IPS DF 19.7 (cell line): ENCODE data around the gene STARD9.
"Not testable (repeated sequence)": the region's sequence is repeated elsewhere in the genome, so short reads cannot be mapped to it uniquely, and the experiment has no call there.

ENCODE experiments used
- DNase-seq: peaks from one replicate; pipeline ENCODE4 v3.0.0-alpha.2; 2013; ENCODE audit warnings: low read depth, low spot score

STARD9 gene

DNA sequence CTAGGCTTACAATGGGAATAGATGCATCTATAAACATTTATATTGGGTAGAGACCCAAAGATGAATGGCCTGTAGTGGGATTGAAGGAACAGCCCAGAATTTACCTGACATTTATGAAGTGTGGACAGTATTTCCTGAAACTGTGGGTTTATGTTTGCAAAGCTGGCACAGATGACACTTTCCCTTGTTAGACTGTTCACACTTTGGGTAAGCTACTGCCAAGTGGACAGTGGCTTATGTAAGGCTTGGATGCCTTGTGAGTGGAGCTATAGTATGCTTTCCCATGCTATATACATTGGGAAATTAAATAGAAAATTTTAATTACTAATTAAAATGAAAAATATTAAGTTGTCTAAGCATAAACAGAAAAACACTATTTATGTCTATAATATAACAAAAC lies 48.5 kb downstream of the STARD9 start:
- no peak for DNase-seq

DNA sequence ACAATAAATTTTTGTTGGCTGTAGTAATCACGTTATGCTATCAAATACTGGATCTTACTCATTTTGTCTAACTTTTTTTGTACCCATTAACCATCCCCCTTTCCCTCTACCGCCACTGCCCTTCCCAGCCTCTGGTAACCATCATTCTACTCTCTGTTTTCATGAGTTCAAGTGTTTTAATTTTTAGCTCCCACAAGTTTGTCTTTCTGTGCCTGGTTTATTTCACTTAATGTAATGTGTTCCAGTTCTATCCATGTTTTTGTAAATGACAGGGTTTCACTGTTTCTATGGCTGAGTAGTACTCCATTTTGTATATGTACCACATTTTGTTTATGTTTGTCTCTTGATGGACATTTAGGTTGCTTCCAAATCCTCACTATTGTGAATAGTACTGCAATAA lies 52.1 kb downstream of the STARD9 start:
- no peak for DNase-seq

DNA sequence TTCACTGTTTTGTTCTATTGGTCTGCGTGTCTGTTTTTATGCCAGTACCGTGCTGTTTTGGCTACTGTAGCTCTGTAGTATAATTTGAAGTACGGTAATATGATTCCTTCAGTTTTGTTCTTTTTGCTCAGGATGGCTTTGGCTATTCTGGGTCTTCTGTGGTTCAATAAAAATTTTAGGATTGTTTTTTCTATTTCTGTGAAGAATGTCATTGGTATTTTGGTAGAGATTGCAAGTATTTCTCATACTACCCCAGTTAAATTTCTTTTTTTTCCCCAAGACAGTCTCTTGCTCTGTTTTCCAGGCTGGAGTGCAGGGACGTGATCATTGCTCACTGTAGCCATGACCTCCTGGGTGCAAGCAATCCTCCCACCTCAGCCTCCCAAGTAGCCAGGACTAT lies 53.4 kb downstream of the STARD9 start:
- no peak for DNase-seq

DNA sequence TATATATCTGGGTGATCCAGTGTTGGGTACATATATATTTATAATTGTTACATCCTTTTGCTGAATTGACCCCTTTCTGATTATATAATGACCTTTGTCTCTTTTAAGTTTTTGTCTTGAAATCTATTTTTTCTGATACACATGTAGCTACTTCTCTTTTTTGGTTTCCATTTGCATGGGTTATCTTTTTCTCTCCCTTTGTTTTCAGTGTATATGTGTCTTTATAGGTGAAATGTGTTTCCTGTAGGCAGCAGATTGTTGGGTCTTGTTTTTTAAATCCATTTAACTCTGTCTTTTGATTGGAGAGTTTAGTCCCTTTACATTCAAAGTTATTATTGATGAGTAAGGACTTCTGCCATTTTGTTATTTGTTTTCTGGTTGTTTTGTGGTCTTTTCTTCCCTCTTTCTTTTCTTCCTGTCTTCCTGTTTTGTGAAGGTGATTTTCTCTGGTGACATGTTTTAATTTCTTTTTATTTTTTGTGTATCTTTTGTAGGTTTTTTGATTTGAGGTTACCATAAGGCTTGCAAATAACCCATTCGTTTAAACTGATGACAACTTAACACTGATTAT lies 56.8 kb downstream of the STARD9 start:
- DNase-seq: no peak

DNA sequence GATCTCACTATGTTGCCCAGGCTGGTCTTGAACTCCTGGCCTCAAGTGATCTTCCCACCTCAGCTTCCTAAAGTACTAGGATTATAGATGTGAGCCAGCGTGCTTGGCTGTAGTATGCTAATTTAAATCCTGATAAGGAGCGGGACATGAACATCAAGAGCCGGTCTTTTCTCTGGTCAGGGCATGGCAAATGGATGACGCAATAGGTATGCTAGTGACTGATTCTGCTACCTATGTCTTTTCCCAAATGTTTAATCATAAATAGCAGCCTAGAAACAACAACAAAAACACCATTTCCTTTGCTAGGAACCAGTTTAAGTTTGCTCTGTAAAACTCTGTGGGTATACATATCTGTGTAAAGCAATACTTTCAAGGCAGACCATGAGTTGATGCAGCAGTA lies 64.7 kb downstream of the STARD9 start:
- DNase-seq: no peak

DNA sequence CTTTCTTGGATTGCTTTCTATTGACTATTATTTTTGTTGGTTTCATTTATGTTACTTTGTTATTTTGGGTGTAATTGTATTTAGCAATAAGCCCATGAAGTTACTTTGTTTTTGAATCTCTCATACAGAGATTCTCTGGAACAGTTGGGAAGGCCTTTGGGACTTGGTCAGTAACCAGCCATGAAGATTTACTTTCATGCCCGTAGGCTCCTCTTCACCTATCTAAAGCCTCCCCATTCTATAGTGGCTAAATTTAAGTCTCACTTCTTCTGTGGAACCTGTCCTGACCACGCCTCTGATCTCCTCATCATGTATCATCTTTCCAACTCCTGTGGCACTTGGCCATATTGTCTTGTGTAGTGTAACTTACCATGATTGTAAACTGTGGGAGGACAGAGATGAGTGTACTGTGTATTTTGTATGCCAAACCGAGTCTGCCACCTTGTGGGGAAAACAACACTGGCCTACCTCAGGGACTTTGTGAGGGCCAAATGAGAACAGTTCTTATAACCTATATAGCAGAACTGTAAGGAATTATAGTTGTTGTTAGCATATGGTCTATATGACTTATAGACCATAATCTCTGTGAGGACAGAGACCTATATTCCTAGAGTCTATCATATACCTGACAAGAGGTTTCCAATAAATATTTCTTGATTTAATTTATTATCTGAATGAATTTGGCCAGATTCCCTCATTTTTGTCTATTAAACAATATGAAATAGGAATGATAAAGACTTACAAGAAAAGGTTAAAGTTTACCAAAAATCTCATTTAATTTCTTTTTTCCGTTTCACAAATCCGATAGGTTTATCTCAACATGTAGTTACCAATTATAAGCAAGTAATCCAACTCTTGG lies 75.0 kb downstream of the STARD9 start:
- DNase-seq: peak; percentile 12

DNA sequence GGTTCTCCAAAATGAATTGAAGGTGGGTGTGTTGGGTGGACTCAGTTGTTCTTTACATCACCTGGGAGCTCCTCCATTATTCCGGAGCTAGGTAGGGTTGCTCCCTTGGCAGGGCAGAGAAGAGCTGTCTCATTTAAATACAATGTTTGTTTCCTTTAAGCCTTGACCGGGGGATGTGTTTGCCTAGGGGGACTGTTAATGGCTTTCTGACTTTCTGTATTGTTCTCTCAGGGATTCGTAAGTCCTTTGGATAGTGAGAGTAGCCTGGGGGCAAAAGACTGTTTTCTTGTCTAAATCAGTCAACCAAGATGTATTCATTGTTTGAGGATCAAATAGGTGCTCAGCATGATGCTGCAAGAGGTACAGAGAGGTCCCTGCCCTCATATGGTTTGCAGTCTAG lies 90.4 kb downstream of the STARD9 start:
- DNase-seq: no peak

DNA sequence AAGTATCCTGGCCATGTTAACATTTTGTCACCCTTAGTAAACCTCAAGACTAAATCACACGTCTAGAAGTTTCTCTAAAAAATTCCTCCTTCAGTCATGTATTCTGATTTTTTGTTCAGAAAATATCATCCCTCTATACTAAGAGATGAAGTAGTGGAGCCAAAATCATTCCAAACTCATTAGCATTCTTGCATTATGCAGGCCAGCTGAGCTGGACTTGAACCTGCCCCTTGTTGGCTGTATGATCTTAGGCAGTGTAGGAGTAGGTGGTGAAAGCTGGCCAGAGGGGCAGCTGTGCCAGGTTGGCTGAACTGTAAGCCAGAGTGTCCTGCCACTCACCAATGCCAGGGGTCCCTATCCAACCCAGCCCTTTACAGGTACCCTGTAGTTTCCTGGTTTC lies 92.4 kb downstream of the STARD9 start:
- DNase-seq: no peak

DNA sequence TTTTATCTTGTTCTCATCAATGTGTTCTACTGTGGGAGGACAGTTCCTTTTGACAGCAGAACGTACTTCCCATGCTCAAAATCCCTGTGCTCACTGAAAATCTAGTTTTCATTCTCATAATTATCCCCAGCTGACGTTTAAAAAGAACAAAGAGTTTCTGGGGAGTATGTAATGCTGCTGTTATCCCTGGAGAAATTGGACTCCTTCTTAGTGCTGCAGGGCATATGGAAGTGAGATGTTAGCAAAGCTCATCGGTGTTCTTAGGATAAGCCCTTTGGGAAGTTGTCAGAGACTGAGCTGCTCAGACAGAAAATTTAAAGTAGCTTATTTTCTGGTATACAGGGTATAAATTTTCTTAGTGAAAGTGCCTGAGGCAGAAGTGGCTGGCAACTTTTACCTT lies 95.0 kb downstream of the STARD9 start:
- DNase-seq: no peak

DNA sequence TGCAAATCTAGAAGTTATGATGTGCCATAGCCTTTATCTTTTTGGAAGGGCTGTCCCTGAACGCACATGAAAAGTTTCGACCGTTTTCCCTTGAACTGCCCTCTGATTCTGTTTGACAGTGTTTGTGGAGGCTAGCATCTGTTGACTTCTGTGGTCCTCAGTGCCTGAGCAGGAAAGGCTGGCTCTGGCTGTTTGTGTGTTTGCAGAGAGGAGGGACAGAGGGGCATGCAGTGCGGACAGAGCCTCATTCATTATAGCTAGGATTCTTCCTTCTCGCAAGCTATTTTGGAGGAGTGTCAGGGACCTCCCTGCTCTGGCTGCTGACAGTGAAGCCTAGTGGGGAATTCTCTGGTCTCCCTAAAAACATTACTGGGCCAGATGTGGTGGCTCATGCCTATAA lies 97.0 kb downstream of the STARD9 start:
- no peak for DNase-seq

DNA sequence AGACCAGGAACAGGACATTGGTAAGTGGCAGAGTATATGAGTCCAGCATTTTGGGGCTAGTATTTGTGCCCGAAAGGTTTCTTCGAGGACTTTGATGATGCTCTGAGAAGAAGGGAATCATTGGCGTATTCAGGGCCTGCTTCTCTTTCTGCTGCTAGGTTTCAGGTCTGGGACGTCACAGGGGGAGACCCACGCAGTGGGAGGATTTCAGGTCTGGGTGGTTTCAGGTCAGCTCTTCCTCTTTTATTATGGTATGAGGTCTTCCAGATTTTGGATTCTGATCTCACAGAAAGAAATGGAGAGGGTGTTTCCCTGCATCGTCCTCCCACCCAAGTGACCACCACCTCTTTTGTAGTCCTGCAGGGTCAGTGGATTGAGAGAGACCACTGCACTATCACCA lies 99.1 kb downstream of the STARD9 start:
- no peak for DNase-seq

DNA sequence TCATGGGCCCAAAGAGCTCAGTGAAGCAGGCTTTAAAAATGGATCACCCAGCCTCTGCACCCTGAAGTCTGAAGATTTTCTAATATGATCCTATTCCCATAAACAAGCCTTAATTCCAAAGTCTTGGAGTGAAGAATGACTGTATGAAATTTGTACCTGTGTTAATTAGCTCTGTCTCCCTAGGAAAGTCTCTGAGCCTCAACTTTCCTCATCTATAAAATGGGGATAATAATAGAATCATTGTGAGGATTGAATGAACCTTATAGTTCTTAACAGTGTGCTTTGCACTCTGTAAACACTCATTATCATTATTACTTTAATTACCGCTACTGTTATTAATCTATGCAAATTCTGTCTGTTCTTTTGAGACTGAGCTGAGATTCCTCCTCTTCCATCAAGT lies 99.6 kb downstream of the STARD9 start:
- DNase-seq: no peak

DNA sequence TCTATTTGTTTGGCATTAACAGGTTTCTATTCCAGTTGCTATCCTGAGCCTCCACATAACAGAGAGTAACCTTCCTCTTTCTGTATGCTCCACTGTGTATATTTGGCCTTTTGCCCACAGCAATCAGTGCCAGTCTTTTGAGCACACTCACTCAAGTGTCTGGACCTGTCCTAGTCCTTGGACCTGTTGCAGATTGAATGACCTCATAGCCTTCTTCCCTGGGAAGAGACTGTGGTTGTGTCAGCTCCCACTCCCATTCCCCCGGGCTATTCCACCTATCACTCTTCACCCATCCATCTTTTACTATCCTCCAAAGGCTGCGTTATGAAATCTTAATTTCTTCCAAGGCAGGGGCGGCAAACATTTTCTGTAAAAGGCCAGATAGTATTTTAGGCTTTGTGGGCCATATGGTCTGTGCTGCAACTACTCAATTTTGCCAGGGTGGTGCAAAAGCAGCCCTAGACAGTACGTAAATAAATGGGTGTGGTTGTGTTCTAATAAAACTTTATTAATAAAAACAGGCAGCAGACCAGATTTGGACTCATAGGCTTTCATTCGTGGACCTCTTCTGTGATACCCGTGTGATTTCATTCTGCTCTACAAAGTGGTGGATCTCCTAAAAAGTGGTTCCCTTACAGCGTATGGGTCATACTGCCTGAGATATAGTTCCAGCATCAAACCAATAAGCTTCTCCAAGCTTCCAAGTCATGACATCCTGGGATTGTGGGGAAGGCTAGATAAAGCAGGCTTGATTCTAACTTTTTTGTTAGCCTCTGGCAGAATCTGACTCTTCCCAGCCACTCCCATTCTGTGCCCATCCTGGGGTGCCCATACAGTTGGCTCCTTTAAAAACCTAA lies 104.1 kb downstream of the STARD9 start:
- DNase-seq: no peak

DNA sequence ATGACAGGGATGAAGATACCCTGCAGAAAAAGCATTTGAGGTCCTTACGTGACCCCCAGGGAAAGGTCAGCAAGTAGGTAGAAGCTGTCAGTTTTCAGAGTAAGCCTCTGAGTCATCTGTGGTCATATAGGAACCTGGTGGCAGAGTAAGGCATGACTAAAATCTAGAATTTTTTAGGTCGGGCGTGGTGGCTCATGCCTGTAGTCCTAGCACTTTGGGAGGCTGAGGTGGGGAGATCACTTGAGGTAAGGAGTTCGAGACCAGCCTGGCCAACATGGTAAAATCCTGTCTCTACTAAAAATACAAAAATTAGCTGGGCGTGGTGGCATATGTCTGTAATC lies 104.7 kb downstream of the STARD9 start:
- DNase-seq: not testable (repeated sequence)

DNA sequence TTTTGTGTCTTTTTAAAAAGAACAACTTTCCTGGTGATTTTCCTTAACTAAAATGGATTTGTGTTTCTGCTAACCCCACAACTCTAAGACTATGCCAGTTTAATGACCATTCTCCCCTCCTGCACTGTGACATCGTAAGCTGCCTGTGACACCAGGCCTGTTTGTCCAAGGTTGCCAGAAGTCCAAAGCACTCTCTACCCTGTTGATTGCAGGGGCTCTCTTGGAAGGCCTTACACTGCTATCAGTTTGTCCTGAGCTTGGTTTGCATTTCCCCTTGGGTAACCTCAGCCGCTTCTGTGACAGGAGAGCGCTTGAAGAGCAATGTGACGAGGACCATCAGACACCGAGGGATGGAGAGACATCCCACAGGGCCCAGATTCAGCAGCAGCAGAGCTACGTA lies 105.7 kb downstream of the STARD9 start:
- no peak for DNase-seq

DNA sequence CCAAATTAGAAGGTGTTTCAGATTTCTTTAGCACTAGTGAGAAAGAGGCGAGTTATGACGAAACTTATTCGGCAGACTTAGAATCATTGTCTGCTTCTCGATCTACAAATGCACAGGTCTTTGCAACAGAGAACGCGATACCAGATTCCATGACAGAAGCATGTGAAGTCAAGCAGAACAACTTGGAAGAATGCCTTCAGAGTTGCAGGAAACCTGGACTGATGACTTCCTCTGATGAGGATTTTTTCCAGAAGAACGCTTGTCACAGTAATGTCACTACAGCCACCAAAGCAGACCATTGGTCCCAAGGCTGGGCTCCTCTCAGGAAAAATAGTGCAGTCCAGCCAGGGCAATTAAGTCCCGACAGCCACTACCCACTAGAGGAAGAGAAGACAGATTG lies 110.9 kb downstream of the STARD9 start:
- DNase-seq: no peak

DNA sequence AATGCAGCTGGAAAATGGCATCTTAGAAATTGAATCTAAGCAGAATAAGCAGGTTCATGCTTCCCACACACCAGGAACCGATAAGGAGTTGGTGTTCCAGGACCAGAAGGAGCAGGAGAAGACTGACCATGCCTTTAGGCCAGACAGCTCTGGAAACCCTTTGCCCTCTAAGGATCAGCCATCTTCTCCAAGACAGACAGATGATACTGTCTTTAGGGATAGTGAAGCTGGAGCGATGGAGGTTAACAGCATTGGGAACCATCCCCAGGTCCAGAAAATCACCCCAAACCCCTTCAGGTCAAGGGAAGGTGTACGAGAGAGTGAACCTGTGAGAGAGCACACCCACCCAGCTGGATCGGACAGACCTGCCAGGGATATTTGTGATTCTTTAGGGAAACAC lies 112.3 kb downstream of the STARD9 start:
- no peak for DNase-seq

DNA sequence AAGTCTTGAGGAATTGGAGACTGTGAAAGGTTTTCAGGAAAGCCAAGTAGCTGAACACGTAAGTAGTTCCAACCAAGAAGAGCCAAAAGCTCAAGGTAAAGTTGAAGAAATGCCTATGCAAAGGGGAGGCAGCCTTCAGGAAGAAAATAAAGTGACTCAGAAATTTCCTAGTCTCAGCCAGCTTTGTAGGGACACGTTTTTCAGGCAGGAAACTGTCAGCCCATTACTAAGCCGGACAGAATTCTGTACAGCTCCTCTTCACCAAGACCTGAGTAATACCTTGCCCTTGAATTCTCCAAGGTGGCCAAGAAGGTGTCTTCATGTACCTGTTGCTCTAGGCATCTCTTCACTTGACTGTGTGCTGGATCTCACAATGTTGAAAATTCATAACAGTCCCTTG lies 112.9 kb downstream of the STARD9 start:
- no peak for DNase-seq

DNA sequence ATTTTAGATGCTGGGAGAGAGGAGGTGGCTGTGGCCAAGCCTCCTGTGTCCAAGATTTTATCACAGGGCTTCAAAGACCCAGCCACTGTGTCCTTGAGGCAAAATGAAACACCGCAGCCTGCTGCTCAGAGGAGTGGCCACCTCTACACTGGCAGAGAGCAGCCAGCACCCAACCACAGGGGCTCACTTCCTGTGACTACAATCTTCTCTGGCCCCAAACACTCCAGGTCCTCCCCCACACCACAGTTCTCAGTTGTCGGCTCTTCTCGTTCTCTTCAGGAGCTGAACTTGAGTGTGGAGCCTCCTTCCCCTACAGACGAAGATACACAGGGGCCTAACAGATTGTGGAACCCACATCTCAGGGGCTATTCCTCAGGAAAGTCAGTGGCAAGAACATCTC lies 115.9 kb downstream of the STARD9 start:
- no peak for DNase-seq

DNA sequence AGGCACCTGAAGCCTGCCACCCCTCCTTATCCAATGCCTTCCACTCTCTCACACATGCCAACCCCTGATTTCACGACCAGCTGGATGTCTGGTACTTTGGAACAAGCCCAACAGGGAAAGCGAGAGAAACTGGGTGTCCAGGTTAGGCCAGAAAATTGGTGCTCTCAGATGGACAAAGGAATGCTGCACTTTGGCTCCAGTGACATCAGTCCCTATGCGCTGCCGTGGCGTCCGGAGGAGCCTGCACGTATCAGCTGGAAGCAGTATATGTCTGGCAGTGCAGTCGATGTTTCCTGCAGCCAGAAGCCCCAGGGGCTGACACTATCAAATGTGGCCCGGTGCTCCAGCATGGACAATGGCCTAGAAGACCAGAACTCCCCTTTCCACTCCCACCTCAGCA lies 116.4 kb downstream of the STARD9 start:
- DNase-seq: no peak

DNA sequence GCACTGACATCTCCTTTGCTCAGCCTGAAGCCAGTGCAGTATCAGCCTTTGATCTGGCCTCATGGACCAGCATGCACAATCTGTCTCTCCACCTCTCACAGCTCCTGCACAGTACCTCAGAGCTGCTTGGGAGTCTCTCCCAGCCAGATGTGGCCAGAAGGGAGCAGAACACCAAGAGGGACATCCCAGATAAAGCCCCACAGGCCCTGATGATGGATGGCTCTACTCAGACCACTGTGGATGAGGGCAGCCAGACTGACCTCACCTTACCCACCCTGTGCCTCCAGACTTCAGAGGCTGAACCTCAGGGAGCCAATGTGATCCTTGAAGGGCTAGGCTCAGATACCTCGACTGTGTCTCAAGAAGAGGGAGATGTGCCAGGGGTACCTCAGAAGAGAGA lies 117.1 kb downstream of the STARD9 start:
- DNase-seq: no peak

DNA sequence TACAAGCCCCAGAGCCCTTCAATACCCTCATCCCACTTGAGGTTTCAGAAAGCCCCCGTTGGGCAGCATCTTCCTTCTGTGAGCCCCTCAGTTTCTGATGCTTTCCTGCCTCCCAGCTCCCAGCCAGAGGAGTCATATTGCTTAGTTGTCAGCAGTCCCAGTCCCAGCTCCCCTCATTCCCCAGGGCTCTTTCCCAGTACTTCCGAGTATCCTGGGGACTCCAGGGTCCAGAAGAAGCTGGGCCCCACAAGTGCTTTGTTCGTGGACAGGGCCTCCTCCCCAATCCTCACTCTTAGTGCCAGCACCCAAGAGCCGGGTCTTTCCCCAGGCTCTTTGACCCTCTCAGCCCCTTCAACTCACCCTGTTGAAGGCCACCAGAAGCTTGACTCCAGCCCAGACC lies 117.6 kb downstream of the STARD9 start:
- no peak for DNase-seq

DNA sequence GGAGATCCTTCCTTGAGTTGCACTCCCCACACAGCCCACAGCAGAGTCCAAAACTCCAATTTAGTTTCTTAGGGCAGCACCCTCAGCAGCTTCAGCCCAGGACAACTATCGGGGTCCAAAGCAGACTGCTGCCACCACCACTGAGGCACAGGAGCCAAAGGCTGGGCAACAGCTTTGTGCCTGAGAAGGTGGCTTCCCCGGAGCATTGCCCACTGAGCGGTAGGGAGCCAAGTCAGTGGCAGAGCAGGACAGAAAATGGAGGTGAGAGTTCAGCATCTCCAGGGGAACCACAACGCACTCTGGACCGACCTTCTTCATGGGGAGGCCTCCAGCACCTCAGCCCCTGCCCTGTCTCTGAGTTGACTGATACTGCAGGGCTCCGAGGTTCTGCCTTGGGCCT lies 118.1 kb downstream of the STARD9 start:
- no peak for DNase-seq
